ENCODE data around the gene ENDOD1. TPM values are rescaled to one million over a fixed set of nuclear protein-coding genes. Genes with fewer than 3 reads are reported as not detected.

The ENDOD1 gene
- total RNA-seq, 2 experiments from 2014 or later, result 3.8 to 4.4 TPM

- intact Hi-C loops (cut with DNase I, micrococcal nuclease), result no loop called here
- Mint-ChIP-seq H3K4me1 (ENCODE audit: low read depth) (peaks cover 6% of the 10 kb centered on the region), H3K4me3 (no peak overlapping the region), H3K27me3 (no peaks in the 10 kb centered on the region), H3K9me3 (no peaks in the 10 kb centered on the region), H3K27ac (no peak overlapping the region), H3K36me3 (ENCODE audit: low read depth) (peaks cover 18% of the 10 kb centered on the region)
- no peak overlapping the region for H3K4me3 ChIP-seq (ENCODE audit: low read length)
- H3K27me3 ChIP-seq (ENCODE audit: control insufficient read depth in 1 of 2, insufficient read depth in 2 of 2, low read length in 2 of 2), result no peaks in the 10 kb centered on the region
- TF ChIP-seq CTCF (IDR thresholded peaks at IDR 0.05), result no peak
- peaks cover 3% of the 10 kb centered on the region for H3K36me3 ChIP-seq (ENCODE audit: insufficient read depth, low read length)
- no peak overlapping the region for H3K27ac ChIP-seq (ENCODE audit: low read depth in 1 of 2, low read length in 2 of 2)
- ChIA-PET CTCF (no interaction called here), POLR2A (interaction anchor here (1.0 kb wide), 1 partner anchor 23 kb away, joined by 3 read pairs; the partner anchor contains the start of gene ENDOD1)
- DNase-seq (no peak), ATAC-seq (ENCODE audit: poor library complexity) (no peak)
- H3K4me1 ChIP-seq (ENCODE audit: insufficient read depth, low read length), result no peaks in the 10 kb centered on the region
- H3K9me3 ChIP-seq (ENCODE audit: control insufficient read depth in 1 of 2, insufficient read depth in 1 of 2, low read length in 2 of 2), result no peaks in the 10 kb centered on the region
These were observed 22.4 kb downstream of the ENDOD1 start for GRCh38 chr11:95111923-95112540.

- no peaks in the 10 kb centered on the region for H3K27me3 ChIP-seq (ENCODE audit: control insufficient read depth in 1 of 2, insufficient read depth in 2 of 2, low read length in 2 of 2)
- no peaks in the 10 kb centered on the region for H3K4me1 ChIP-seq (ENCODE audit: insufficient read depth, low read length)
- no peak for TF ChIP-seq CTCF (IDR thresholded peaks at IDR 0.05)
- intact Hi-C loops (cut with DNase I, micrococcal nuclease), result no loop called here
- DNase-seq (no peak), ATAC-seq (ENCODE audit: poor library complexity) (no peak)
- H3K4me1 Mint-ChIP-seq (ENCODE audit: low read depth), result peaks cover 6% of the 10 kb centered on the region
- H3K4me3 ChIP-seq (ENCODE audit: low read length), result no peak overlapping the region
- ChIA-PET POLR2A (no interaction called here), CTCF (no interaction called here)
- peaks cover 5% of the 10 kb centered on the region for H3K36me3 Mint-ChIP-seq (ENCODE audit: low read depth)
- H3K27me3 Mint-ChIP-seq, result no peaks in the 10 kb centered on the region
- no peaks in the 10 kb centered on the region for H3K9me3 ChIP-seq (ENCODE audit: control insufficient read depth in 1 of 2, insufficient read depth in 1 of 2, low read length in 2 of 2)
- H3K27ac Mint-ChIP-seq, result no peak overlapping the region
- no peak overlapping the region for H3K4me3 Mint-ChIP-seq
- H3K9me3 Mint-ChIP-seq, result peaks cover 7% of the 10 kb centered on the region
- no peaks in the 10 kb centered on the region for H3K36me3 ChIP-seq (ENCODE audit: insufficient read depth, low read length)
- H3K27ac ChIP-seq (ENCODE audit: low read depth in 1 of 2, low read length in 2 of 2), result no peak overlapping the region
These were observed 26.0 kb downstream of the ENDOD1 start for GRCh38 chr11:95115597-95115996.

- POLR2A ChIA-PET, result no interaction called here
- no peaks in the 10 kb centered on the region for H3K36me3 Mint-ChIP-seq (ENCODE audit: low read depth)
- H3K27ac Mint-ChIP-seq, result no peak overlapping the region
These were observed 29.9 kb downstream of the ENDOD1 start for GRCh38 chr11:95119361-95120060.

More at GRCh38 chr11:95119361-95120060, 29.9 kb downstream of the ENDOD1 start:
- Histone ChIP-seq H3K4me3 (ENCODE audit: low read length) (no peak overlapping the region), H3K36me3 (ENCODE audit: insufficient read depth, low read length) (no peaks in the 10 kb centered on the region), H3K9me3 (ENCODE audit: control insufficient read depth in 1 of 2, insufficient read depth in 1 of 2, low read length in 2 of 2) (no peaks in the 10 kb centered on the region), H3K27me3 (ENCODE audit: control insufficient read depth in 1 of 2, insufficient read depth in 2 of 2, low read length in 2 of 2) (no peaks in the 10 kb centered on the region), H3K27ac (ENCODE audit: low read depth in 1 of 2, low read length in 2 of 2) (no peak overlapping the region), H3K4me1 (ENCODE audit: insufficient read depth, low read length) (no peaks in the 10 kb centered on the region)
- DNase-seq (no peak), ATAC-seq (ENCODE audit: poor library complexity) (no peak)
- Mint-ChIP-seq H3K4me3 (no peak overlapping the region), H3K27me3 (no peaks in the 10 kb centered on the region), H3K9me3 (peaks cover 7% of the 10 kb centered on the region), H3K4me1 (ENCODE audit: low read depth) (no peaks in the 10 kb centered on the region)
- CTCF ChIA-PET, result no interaction called here
- TF ChIP-seq CTCF (IDR thresholded peaks at IDR 0.05), result no peak
- intact Hi-C loops (cut with DNase I, micrococcal nuclease), result no loop called here
